Caco-2 (cell line): ENCODE results near the gene NAP1L4. TPM values are rescaled to one million over a fixed set of nuclear protein-coding genes. Genes with fewer than 3 reads are reported as not detected.
A peak's percentile ranks its signal among the peaks of the same experiment; 100 is the strongest.

Experiments
- BruUV-seq: library from RNA; stranded (reverse); fragments of 400-500 nt; replicated peaks from 2 replicates; lab custom pipeline; 2021; lab: Mats Ljungman, UMichigan
- CTCF ChIA-PET: fragments of 300-600 bp; sonication (Branson Sonifier 250); formaldehyde crosslinking; loops from one replicate; lab custom pipeline; 2022; ENCODE audit warnings: antibody characterized with exemption; lab: Charles Lee
- POLR2A ChIA-PET: fragments of 300-600 bp; sonication (Branson Sonifier 250); formaldehyde crosslinking; loops from one replicate; lab custom pipeline; 2022; ENCODE audit warnings: antibody characterized with exemption; lab: Charles Lee
- DNase-seq, 2 experiments: peaks; one replicate each; pipeline versions ENCODE4 v3.0.0 to v3.0.0-alpha.2; 2020 to 2022
- H3K27me3 ChIP-seq: replicated peaks from 2 replicates; pipeline ENCODE4 v1.6.0; 2011; ENCODE audit warnings: low read length; ENCODE audit not compliant: control insufficient read depth, insufficient read depth
- H3K36me3 ChIP-seq: 2 replicates; pipeline ENCODE4 v1.5.1; 2011; ENCODE audit warnings: low read length; ENCODE audit not compliant: control insufficient read depth, insufficient read depth
- H3K4me1 ChIP-seq: fragments of 250-450 bp; sonication (Bioruptor Pico); 2 replicates; pipeline ENCODE4 v1.5.1; 2020; ENCODE audit warnings: mild to moderate bottlenecking
- H3K4me3 ChIP-seq: 2 replicates; pipeline ENCODE4 v1.5.1; 2011; ENCODE audit warnings: low read depth, mild to moderate bottlenecking, control low read depth, low read length
- H3K9me3 ChIP-seq: fragments of 250-450 bp; sonication (Bioruptor Pico); 2 replicates; pipeline ENCODE4 v1.5.1; 2020; ENCODE audit warnings: mild to moderate bottlenecking, moderate library complexity
- H3K27ac Mint-ChIP-seq: one replicate; pipeline ENCODE4 v1.8.0; 2022; ENCODE audit warnings: mixed read lengths; ENCODE audit not compliant: unreplicated experiment
- H3K27me3 Mint-ChIP-seq: one replicate; pipeline ENCODE4 v1.8.0; 2022; ENCODE audit warnings: mixed read lengths; ENCODE audit not compliant: insufficient read depth, unreplicated experiment
- H3K36me3 Mint-ChIP-seq: one replicate; pipeline ENCODE4 v1.8.0; 2022; ENCODE audit warnings: mild to moderate bottlenecking, mixed read lengths; ENCODE audit not compliant: insufficient read depth, unreplicated experiment
- H3K4me1 Mint-ChIP-seq: one replicate; pipeline ENCODE4 v1.8.0; 2022; ENCODE audit warnings: low read depth, mixed read lengths; ENCODE audit not compliant: unreplicated experiment
- H3K4me3 Mint-ChIP-seq: one replicate; pipeline ENCODE4 v1.8.0; 2022; ENCODE audit warnings: mild to moderate bottlenecking, moderate library complexity, mixed read lengths; ENCODE audit not compliant: unreplicated experiment
- H3K9me3 Mint-ChIP-seq: one replicate; pipeline ENCODE4 v1.8.0; 2022; ENCODE audit warnings: mixed read lengths; ENCODE audit not compliant: unreplicated experiment
- intact Hi-C: fragments of 100-400 bp; cut with micrococcal nuclease; formaldehyde crosslinking; loops from one replicate; pipeline ENCODE4 v1.10.0; 2022; ENCODE audit not compliant: unreplicated experiment
- total RNA-seq: library from RNA; stranded (reverse); gene quantifications from 2 replicates; pipeline ENCODE4 v1.2.3, GENCODE V29; 2022
- TF ChIP-seq, protein P1 (sequence below), 2 experiments: fragments of 200-600 bp in 1 of 2; IDR thresholded peaks; 1 replicate in 1 of 2; 2 replicates in 1 of 2; pipeline versions ENCODE4 v1.5.1 to v1.8.0; 2011 to 2022; ENCODE audit warnings: antibody characterized with exemption in 1 of 2, control low read depth in 1 of 2, inconsistent platforms in 1 of 2, low read depth in 1 of 2, low read length in 1 of 2, mild to moderate bottlenecking in 1 of 2, moderate library complexity in 1 of 2; ENCODE audit not compliant: insufficient read depth in 1 of 2, severe bottlenecking in 1 of 2, unreplicated experiment in 1 of 2

NAP1L4 gene
- total RNA-seq, 1 experiment from 2014 or later: 215 TPM

DNA sequence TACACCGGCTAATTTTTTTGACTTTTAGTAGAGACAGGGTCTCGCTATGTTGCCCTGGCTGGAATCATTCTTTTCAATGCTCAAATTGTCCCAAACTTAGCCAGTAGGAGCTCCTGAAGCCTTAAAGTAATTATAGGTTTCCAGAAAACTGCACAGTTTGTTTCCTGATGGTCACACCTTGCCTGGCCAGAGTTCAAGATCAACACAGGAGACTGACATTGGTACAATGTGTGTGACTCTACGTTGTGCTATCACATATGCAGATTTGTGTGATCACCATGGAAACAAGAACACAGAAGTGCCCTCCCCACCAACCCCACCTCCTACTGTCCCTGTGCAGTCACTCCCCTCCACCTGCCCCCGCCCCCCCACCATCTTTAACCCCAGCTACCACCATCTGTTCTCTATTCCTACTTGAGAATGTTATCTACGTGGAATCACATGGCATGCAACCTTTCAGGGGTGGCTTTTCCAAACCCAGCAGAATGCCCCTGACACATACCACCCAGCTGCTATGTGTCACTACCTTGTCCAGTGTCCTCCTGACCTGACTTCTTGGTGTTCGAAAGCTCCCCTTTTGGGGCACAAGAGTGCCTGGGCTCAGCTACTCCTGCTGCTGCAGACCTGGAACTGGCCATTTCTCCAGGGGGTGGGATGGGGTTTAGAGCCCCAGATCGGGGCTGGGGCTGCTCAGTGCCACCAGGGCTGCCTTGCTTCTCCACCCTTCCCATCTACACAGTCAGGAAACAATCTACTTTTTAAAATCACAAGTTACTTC, 6.1 kb upstream of the NAP1L4 start:
- TSS peak; percentile 21 for BruUV-seq
- ChIA-PET POLR2A (interaction anchor here (0.6 to 0.7 kb wide), 2 partner anchors 590 to 621 kb away, joined by 4 to 7 read pairs; no protein-coding TSS in a partner anchor), CTCF (interaction anchor here (0.6 kb wide), 1 partner anchor 533 kb away, joined by 5 read pairs; no protein-coding TSS in a partner anchor)

DNA sequence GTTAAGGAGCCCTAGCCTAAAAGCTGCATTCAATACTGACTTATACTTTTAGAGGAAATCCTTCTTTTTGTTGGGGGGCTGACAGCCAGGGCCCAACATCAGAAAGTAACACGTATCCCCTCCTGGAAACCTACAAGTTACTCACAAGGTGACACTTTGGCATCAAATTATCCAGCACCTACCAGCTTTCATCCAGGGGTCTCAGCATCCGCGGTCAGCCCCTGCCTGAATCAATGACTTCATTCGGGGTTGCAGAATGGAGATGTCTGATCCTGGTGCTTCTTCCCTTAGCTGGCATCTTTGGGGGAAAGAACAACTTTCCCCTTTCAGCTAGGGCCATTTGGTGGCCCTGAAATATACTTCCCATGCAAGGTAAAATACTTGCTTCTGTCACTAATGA, 5.3 kb upstream of the NAP1L4 start:
- CTCF ChIA-PET: no interaction called here
- BruUV-seq: no TSS peak
- H3K36me3 Mint-ChIP-seq: peaks cover 54% of the 10 kb centered on the region
- POLR2A ChIA-PET: interaction anchor here (0.6 kb wide), 1 partner anchor 26 kb away, joined by 3 read pairs; no protein-coding TSS in a partner anchor
- TF ChIP-seq, protein P1, sequence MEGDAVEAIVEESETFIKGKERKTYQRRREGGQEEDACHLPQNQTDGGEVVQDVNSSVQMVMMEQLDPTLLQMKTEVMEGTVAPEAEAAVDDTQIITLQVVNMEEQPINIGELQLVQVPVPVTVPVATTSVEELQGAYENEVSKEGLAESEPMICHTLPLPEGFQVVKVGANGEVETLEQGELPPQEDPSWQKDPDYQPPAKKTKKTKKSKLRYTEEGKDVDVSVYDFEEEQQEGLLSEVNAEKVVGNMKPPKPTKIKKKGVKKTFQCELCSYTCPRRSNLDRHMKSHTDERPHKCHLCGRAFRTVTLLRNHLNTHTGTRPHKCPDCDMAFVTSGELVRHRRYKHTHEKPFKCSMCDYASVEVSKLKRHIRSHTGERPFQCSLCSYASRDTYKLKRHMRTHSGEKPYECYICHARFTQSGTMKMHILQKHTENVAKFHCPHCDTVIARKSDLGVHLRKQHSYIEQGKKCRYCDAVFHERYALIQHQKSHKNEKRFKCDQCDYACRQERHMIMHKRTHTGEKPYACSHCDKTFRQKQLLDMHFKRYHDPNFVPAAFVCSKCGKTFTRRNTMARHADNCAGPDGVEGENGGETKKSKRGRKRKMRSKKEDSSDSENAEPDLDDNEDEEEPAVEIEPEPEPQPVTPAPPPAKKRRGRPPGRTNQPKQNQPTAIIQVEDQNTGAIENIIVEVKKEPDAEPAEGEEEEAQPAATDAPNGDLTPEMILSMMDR (IDR thresholded peaks at IDR 0.05; ENCODE audit: insufficient read depth in 1 of 2, low read depth in 1 of 2, low read length in 1 of 2, severe bottlenecking in 1 of 2, unreplicated experiment in 1 of 2): no peak
- no peak overlapping the region for H3K27ac Mint-ChIP-seq
- Histone ChIP-seq H3K4me3 (no peak overlapping the region), H3K36me3 (no peaks in the 10 kb centered on the region; the same call in 1 of the 2 replicates), H3K9me3 (no peaks in the 10 kb centered on the region), H3K4me1 (no peaks in the 10 kb centered on the region), H3K27me3 (no peaks in the 10 kb centered on the region)
- H3K4me1 Mint-ChIP-seq: no peaks in the 10 kb centered on the region
- no peak for DNase-seq
- intact Hi-C loops: no loop called here
- H3K9me3 Mint-ChIP-seq: no peaks in the 10 kb centered on the region
- no peaks in the 10 kb centered on the region for H3K27me3 Mint-ChIP-seq
- H3K4me3 Mint-ChIP-seq: no peak overlapping the region

More for the DNA sequence above, 6.1 kb upstream of the NAP1L4 start:
- intact Hi-C loops: no loop called here
- Mint-ChIP-seq H3K27ac (no peak overlapping the region), H3K9me3 (no peaks in the 10 kb centered on the region), H3K4me1 (no peaks in the 10 kb centered on the region), H3K36me3 (peaks cover 57% of the 10 kb centered on the region), H3K4me3 (no peak overlapping the region), H3K27me3 (no peaks in the 10 kb centered on the region)
- no peaks in the 10 kb centered on the region for H3K4me1 ChIP-seq
- H3K4me3 ChIP-seq: no peak overlapping the region
- no peaks in the 10 kb centered on the region for H3K9me3 ChIP-seq
- no peaks in the 10 kb centered on the region for H3K27me3 ChIP-seq
- TF ChIP-seq, protein P1 (IDR thresholded peaks at IDR 0.05; ENCODE audit: insufficient read depth in 1 of 2, low read depth in 1 of 2, low read length in 1 of 2, severe bottlenecking in 1 of 2, unreplicated experiment in 1 of 2): no peak
- DNase-seq: no peak
- no peaks in the 10 kb centered on the region; the same call in 1 of the 2 replicates for H3K36me3 ChIP-seq

DNA sequence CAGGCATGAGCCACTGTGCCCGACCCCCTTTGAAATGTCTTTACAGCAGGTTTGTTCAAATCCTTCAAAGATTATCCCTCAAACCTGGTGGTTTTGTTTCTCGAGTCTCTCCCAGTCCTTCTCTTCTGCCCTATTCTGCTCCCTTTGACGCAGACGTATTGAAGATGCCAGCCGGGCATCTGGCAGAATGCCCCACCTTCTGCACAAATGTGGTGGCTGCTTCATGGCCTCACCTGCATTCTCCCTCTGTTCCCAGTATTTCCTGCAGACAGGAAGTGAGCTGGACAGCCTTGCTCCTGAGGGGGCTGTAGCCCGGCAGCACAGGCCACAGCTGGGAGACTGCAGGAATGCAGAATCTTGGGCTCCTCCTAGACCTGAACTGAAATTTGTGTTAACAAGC, 4.8 kb upstream of the NAP1L4 start:
- no peak overlapping the region for H3K4me3 ChIP-seq
- H3K4me1 ChIP-seq: no peaks in the 10 kb centered on the region
- Mint-ChIP-seq H3K9me3 (no peaks in the 10 kb centered on the region), H3K36me3 (peaks cover 54% of the 10 kb centered on the region), H3K27me3 (no peaks in the 10 kb centered on the region), H3K27ac (no peak overlapping the region), H3K4me3 (no peak overlapping the region), H3K4me1 (no peaks in the 10 kb centered on the region)
- intact Hi-C loops: no loop called here
- POLR2A ChIA-PET: interaction anchor here (0.6 kb wide), 1 partner anchor 25 kb away, joined by 3 read pairs; no protein-coding TSS in a partner anchor
- CTCF ChIA-PET: no interaction called here
- DNase-seq: peak in 1 of 2 experiments; percentile 16
- TF ChIP-seq, protein P1 (IDR thresholded peaks at IDR 0.05; ENCODE audit: insufficient read depth in 1 of 2, low read depth in 1 of 2, low read length in 1 of 2, severe bottlenecking in 1 of 2, unreplicated experiment in 1 of 2): no peak
- no peaks in the 10 kb centered on the region for H3K27me3 ChIP-seq
- no peaks in the 10 kb centered on the region; the same call in 1 of the 2 replicates for H3K36me3 ChIP-seq
- no peaks in the 10 kb centered on the region for H3K9me3 ChIP-seq
- BruUV-seq: no TSS peak
